SH-SY5Y (cell line): ENCODE results near the gene CAV1.

Experiments
- GATA2 ChIP-seq: IDR thresholded peaks from 2 replicates; pipeline ENCODE4 v1.6.1; 2011; ENCODE audit warnings: mild to moderate bottlenecking, low read depth, low read length
- GATA3 ChIP-seq: IDR thresholded peaks from 2 replicates; pipeline ENCODE4 v1.6.1; 2011; ENCODE audit warnings: low read depth, mild to moderate bottlenecking, low read length, moderate library complexity

DNA sequence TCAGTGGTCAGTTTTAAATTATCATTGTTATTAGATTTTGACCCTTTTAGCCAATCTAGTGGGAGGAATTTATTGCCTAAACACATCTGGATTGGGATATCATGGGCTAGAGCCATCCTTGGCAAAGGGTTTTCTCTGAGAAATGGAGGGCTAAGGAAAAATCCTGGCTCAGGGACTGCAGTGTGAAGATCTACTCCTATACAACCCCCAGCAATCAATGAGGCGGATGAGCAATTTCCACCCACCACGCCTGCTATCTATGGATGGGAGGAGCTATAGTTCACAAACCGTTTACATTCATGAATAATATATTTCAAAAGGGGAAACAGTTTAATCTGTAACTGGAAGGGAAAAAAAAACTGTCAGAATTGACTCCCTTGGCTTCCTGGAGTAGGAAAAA is 2.7 kb downstream of the CAV1 start:
- TF ChIP-seq GATA2 = no peak
- no peak for TF ChIP-seq GATA3
